Endothelial cell of umbilical vein (primary cell): Measurements from ENCODE around the gene DSE. TPM values are rescaled to one million over a fixed set of nuclear protein-coding genes. Genes with fewer than 3 reads are reported as not detected.

Source experiments
- BruUV-seq: library from RNA; stranded (reverse); fragments of 400-500 nt; replicated peaks from 2 replicates; lab custom pipeline; 2021; lab: Mats Ljungman, UMichigan
- CTCF ChIA-PET: fragments of 300-600, 350-600 bp; sonication (Branson Sonifier 250); formaldehyde crosslinking; loops from one replicate; lab custom pipeline; 2021; ENCODE audit warnings: antibody characterized with exemption, inconsistent platforms; lab: Charles Lee
- POLR2A ChIA-PET: fragments of 300-600, 350-600 bp; sonication (Branson Sonifier 250); formaldehyde crosslinking; loops from one replicate; lab custom pipeline; 2021; ENCODE audit warnings: antibody characterized with exemption, inconsistent platforms; lab: Charles Lee
- DNase-seq: peaks from one replicate; pipeline ENCODE4 v3.0.0-alpha.2; 2011; ENCODE audit warnings: low read depth, low spot score
- FAIRE-seq: peaks from 2 replicates; lab custom pipeline; 2011; peaks lifted over from hg19 to GRCh38; lab: Jason Lieb, UNC
- H2AFZ ChIP-seq: 2 replicates; pipeline ENCODE4 v1.6.0; 2012; ENCODE audit warnings: low read depth, low read length, control low read depth, inconsistent platforms
- H3K27ac ChIP-seq: 2 replicates; pipeline ENCODE4 v1.5.1; 2011; ENCODE audit warnings: low read depth, mild to moderate bottlenecking, control low read depth, low read length, moderate library complexity; ENCODE audit not compliant: insufficient read depth
- H3K27me3 ChIP-seq, 2 experiments: 2 replicates each; pipeline versions ENCODE4 v1.6.0 to v1.6.1; 2011; ENCODE audit warnings: low read length in 2 of 2, mixed read lengths in 1 of 2; ENCODE audit not compliant: control insufficient read depth in 2 of 2, insufficient read depth in 2 of 2
- H3K36me3 ChIP-seq, 2 experiments: 2 replicates in 1 of 2; 3 replicates in 1 of 2; pipeline ENCODE4 v1.5.1; 2011; ENCODE audit warnings: low read length in 2 of 2, mild to moderate bottlenecking in 1 of 2, moderate library complexity in 1 of 2; ENCODE audit not compliant: control insufficient read depth in 2 of 2, insufficient read depth in 2 of 2; ENCODE audit errors: extremely low read depth in 1 of 2
- H3K4me1 ChIP-seq: 3 replicates; pipeline ENCODE4 v1.5.1; 2011; ENCODE audit warnings: mild to moderate bottlenecking, low read length; ENCODE audit not compliant: control insufficient read depth, insufficient read depth; ENCODE audit errors: extremely low read depth
- H3K4me2 ChIP-seq: 2 replicates; pipeline ENCODE4 v1.6.1; 2011; ENCODE audit warnings: low read length, control low read depth, mixed read lengths; ENCODE audit not compliant: insufficient read depth
- H3K4me3 ChIP-seq, 3 experiments: fragments of 200-600 bp in 1 of 3; sonication (generic), shearing (Covaris generic) in 1 of 3; replicated peaks in 1 of 3; 2 replicates each; pipeline ENCODE4 v1.5.1; 2011 to 2016; ENCODE audit warnings: control low read depth in 3 of 3, low read length in 3 of 3, mild to moderate bottlenecking in 2 of 3, inconsistent platforms in 1 of 3, low read depth in 1 of 3, moderate library complexity in 1 of 3; ENCODE audit not compliant: insufficient read depth in 1 of 3
- H3K79me2 ChIP-seq: 2 replicates; pipeline ENCODE4 v1.6.0; 2012; ENCODE audit warnings: low read length, inconsistent platforms; ENCODE audit not compliant: control insufficient read depth, insufficient read depth
- H3K9ac ChIP-seq: replicated peaks from 2 replicates; pipeline ENCODE3; 2011; ENCODE audit warnings: low read length, control low read depth; ENCODE audit not compliant: insufficient read depth; ENCODE audit errors: extremely low read depth
- H3K9me1 ChIP-seq: replicated peaks from 3 replicates; pipeline ENCODE4 v1.6.0; 2011; ENCODE audit warnings: mild to moderate bottlenecking, low read length; ENCODE audit not compliant: control insufficient read depth, insufficient read depth; ENCODE audit errors: extremely low read depth
- H3K9me3 ChIP-seq: replicated peaks from 2 replicates; pipeline ENCODE4 v1.5.1; 2012; ENCODE audit warnings: low read length, inconsistent platforms; ENCODE audit not compliant: control insufficient read depth, insufficient read depth
- H4K20me1 ChIP-seq: replicated peaks from 2 replicates; pipeline ENCODE3; 2011; ENCODE audit warnings: mild to moderate bottlenecking, low read length; ENCODE audit not compliant: control insufficient read depth, insufficient read depth; ENCODE audit errors: extremely low read depth
- EZH2 ChIP-seq: IDR thresholded peaks from 2 replicates; pipeline ENCODE4 v1.6.1; 2012; ENCODE audit warnings: borderline replicate concordance, low read depth, mild to moderate bottlenecking, moderate library complexity, low read length, inconsistent platforms; ENCODE audit not compliant: severe bottlenecking
- FOS ChIP-seq: IDR thresholded peaks from 2 replicates; pipeline ENCODE4 v1.6.1; 2011; ENCODE audit warnings: mild to moderate bottlenecking, low read length, moderate library complexity, borderline replicate concordance; ENCODE audit not compliant: insufficient read depth
- GATA2 ChIP-seq: IDR thresholded peaks from 2 replicates; pipeline ENCODE4 v1.7.0; 2011; ENCODE audit warnings: low read depth, mild to moderate bottlenecking, moderate library complexity, mixed read lengths, low read length; ENCODE audit not compliant: insufficient read length, insufficient read depth
- JUN ChIP-seq: IDR thresholded peaks from 2 replicates; pipeline ENCODE4 v1.6.1; 2011; ENCODE audit warnings: borderline replicate concordance, low read depth; ENCODE audit not compliant: insufficient read length, insufficient read depth
- MYC ChIP-seq: IDR thresholded peaks from one replicate; pipeline ENCODE4 v1.6.1; 2011; ENCODE audit warnings: mild to moderate bottlenecking, low read depth, low read length
- POLR2A ChIP-seq: IDR thresholded peaks from 2 replicates; pipeline ENCODE4 v1.6.1; 2012; ENCODE audit warnings: low read depth, mild to moderate bottlenecking, control low read depth, low read length
- POLR2AphosphoS5 ChIP-seq: IDR thresholded peaks from 2 replicates; pipeline ENCODE4 v1.6.1; 2012; ENCODE audit warnings: low read depth, mild to moderate bottlenecking, control low read depth, low read length, moderate library complexity; ENCODE audit not compliant: insufficient read depth
- dilution Hi-C: fragments of 300-500 bp; cut with MboI; formaldehyde crosslinking; loops from one replicate; pipeline ENCODE4 v1.15.0; 2019; ENCODE audit warnings: low sequenced_read_pairs; ENCODE audit not compliant: extremely low pct_ligation_motif_present
- intact Hi-C: fragments of 100-400 bp; cut with micrococcal nuclease; formaldehyde crosslinking; loops from one replicate; pipeline ENCODE4 v1.10.0; 2022
- polyA plus RNA-seq, 4 experiments: library from polyadenylated mRNA; depleted of rRNA in 3 of 4; stranded (reverse) in 3 of 4; unstranded in 1 of 4; fragments of >200 nt; gene quantifications; 2 replicates each; pipeline versions ENCODE4 v1.2.1 to v1.2.3, GENCODE V29; 2011 to 2012; ENCODE audit warnings: missing spikeins in 1 of 4
- total RNA-seq: library from RNA; stranded (reverse); gene quantifications from 2 replicates; pipeline ENCODE4 v1.2.3, GENCODE V29; 2021
- TF ChIP-seq, protein P1 (sequence below): IDR thresholded peaks from 2 replicates; pipeline ENCODE4 v1.6.1; 2011; ENCODE audit not compliant: insufficient read depth, insufficient read length
- TF ChIP-seq, protein P2 (sequence below), 2 donors: IDR thresholded peaks; 1 replicate in 1 of 2; 2 replicates in 1 of 2; pipeline ENCODE4 v1.5.1; 2011; ENCODE audit warnings: low read length in 2 of 2, mild to moderate bottlenecking in 2 of 2, moderate library complexity in 2 of 2, control low read depth in 1 of 2, inconsistent platforms in 1 of 2, low read depth in 1 of 2; ENCODE audit not compliant: insufficient read depth in 1 of 2; ENCODE audit errors: extremely low read depth in 1 of 2

DSE gene
- total and polyA plus RNA-seq, 2 donors (not counting 3 experiments of a cell fraction or from before 2014, with no cell fraction given) = 12.0 to 25.0 TPM

DNA sequence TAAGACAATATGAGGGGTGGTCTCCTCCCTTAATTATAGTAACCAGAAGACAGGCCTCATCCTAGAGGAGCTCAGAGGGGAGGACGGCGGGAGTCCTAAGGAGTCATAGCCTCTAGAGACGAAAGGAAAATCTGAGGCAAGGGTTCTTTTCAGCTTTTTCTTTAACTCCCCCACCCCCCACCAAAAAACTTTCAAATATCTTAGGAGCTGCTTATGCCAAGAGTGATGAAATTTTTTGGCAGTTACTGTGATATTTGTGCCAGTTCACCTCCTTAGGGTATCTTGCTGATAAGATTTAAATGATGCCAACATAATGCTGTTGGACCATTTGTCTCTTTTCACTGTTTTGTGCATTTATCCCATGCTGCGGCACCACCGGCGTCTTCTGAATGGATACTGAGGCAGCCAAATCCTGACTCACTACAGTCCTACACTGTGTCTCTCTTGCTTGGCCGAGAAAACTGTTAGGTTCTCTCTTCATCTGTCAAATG, 44.5 kb upstream of the DSE start:
- intact Hi-C loops = no loop called here
- POLR2A ChIA-PET = no interaction called here
- no TSS peak for BruUV-seq

More for the DNA sequence above, 44.5 kb upstream of the DSE start:
- DNase-seq (no peak), FAIRE-seq (no peak)
- peaks cover 16% of the 10 kb centered on the region for H3K4me1 ChIP-seq
- H3K79me2 ChIP-seq = no peaks in the 10 kb centered on the region
- no peaks in the 10 kb centered on the region for H3K9me3 ChIP-seq
- H3K9ac ChIP-seq = no peak overlapping the region
- H3K27ac ChIP-seq = no peak overlapping the region
- no peak overlapping the region for H3K4me3 ChIP-seq
- CTCF ChIA-PET = no interaction called here
- H2AFZ ChIP-seq = no peak overlapping the region
- no peaks in the 10 kb centered on the region for H3K36me3 ChIP-seq
- dilution Hi-C loops = no loop called here
- H3K4me2 ChIP-seq = no peak overlapping the region
- no peaks in the 10 kb centered on the region for H3K27me3 ChIP-seq
- TF ChIP-seq GATA2 = no peak
- TF ChIP-seq, protein P1, sequence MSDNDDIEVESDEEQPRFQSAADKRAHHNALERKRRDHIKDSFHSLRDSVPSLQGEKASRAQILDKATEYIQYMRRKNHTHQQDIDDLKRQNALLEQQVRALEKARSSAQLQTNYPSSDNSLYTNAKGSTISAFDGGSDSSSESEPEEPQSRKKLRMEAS = no peak
- TF ChIP-seq FOS = no peak
- TF ChIP-seq POLR2AphosphoS5 = no peak
- TF ChIP-seq EZH2 = no peak
- TF ChIP-seq MYC = no peak
- TF ChIP-seq, protein P2, sequence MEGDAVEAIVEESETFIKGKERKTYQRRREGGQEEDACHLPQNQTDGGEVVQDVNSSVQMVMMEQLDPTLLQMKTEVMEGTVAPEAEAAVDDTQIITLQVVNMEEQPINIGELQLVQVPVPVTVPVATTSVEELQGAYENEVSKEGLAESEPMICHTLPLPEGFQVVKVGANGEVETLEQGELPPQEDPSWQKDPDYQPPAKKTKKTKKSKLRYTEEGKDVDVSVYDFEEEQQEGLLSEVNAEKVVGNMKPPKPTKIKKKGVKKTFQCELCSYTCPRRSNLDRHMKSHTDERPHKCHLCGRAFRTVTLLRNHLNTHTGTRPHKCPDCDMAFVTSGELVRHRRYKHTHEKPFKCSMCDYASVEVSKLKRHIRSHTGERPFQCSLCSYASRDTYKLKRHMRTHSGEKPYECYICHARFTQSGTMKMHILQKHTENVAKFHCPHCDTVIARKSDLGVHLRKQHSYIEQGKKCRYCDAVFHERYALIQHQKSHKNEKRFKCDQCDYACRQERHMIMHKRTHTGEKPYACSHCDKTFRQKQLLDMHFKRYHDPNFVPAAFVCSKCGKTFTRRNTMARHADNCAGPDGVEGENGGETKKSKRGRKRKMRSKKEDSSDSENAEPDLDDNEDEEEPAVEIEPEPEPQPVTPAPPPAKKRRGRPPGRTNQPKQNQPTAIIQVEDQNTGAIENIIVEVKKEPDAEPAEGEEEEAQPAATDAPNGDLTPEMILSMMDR (IDR thresholded peaks at IDR 0.05; ENCODE audit: extremely low read depth in 1 of 2, insufficient read depth in 1 of 2, low read depth in 1 of 2, low read length in 2 of 2) = no peak
- no peak for TF ChIP-seq POLR2A
- no peak for TF ChIP-seq JUN
- H4K20me1 ChIP-seq = no peaks in the 10 kb centered on the region
- no peaks in the 10 kb centered on the region for H3K9me1 ChIP-seq
